HepG2 (cell line): ENCODE data around the gene TPD52L2. TPM values are rescaled to one million over a fixed set of nuclear protein-coding genes. Genes with fewer than 3 reads are reported as not detected.

Source experiments
- IKZF1 ChIP-seq: fragments of 450-650 bp; IDR thresholded peaks from 2 replicates; pipeline ENCODE4 v1.7.1; 2016
- KDM5B ChIP-seq: sonication (generic); formaldehyde crosslinking; IDR thresholded peaks from 2 replicates; pipeline ENCODE4 v1.4.0; 2020; ENCODE audit warnings: missing genetic modification reagents, mild to moderate bottlenecking, borderline replicate concordance
- POLR2G ChIP-seq: fragments of 200-400 bp; formaldehyde crosslinking; IDR thresholded peaks from 2 replicates; pipeline ENCODE4 v1.6.1; 2018; ENCODE audit warnings: mild to moderate bottlenecking, low read depth, low read length, moderate library complexity
- RFXAP ChIP-seq: sonication (generic); formaldehyde crosslinking; IDR thresholded peaks from 2 replicates; pipeline ENCODE4 v1.4.0; 2020; ENCODE audit warnings: missing genetic modification reagents, borderline replicate concordance
- TCF7L2 ChIP-seq: IDR thresholded peaks from 2 replicates; pipeline ENCODE4 v1.6.1; 2011; ENCODE audit warnings: mild to moderate bottlenecking, low read depth, low read length, moderate library complexity
- ZBTB3 ChIP-seq: sonication (generic); formaldehyde crosslinking; IDR thresholded peaks from 2 replicates; pipeline ENCODE4 v1.4.0; 2020; ENCODE audit warnings: low read depth, mild to moderate bottlenecking, moderate library complexity, missing genetic modification reagents, borderline replicate concordance
- ZBTB7A ChIP-seq: sonication (generic); formaldehyde crosslinking; IDR thresholded peaks from 2 replicates; pipeline ENCODE4 v1.8.0; 2022; ENCODE audit warnings: mild to moderate bottlenecking, missing genetic modification reagents
- ZNF160 ChIP-seq: sonication (generic); formaldehyde crosslinking; IDR thresholded peaks from 2 replicates; pipeline ENCODE4 v1.8.0; 2022; ENCODE audit warnings: mild to moderate bottlenecking, inconsistent platforms, missing genetic modification reagents
- polyA plus RNA-seq, 8 experiments: library from polyadenylated mRNA; depleted of rRNA in 3 of 8; stranded (reverse) in 7 of 8; unstranded in 1 of 8; fragments of >200 nt; fragmentation: Illumina TruSeq in 4 of 8; extraction: Trizol in 4 of 8; gene quantifications; 2 replicates each; pipeline versions ENCODE4 v1.2.1 to v1.2.3, GENCODE V29; 2011 to 2016; ENCODE audit warnings: low read depth in 4 of 8, missing spikeins in 1 of 8, mixed read lengths in 1 of 8; ENCODE audit not compliant: insufficient read depth in 1 of 8
- total RNA-seq, 5 experiments: library from RNA; depleted of rRNA; stranded (reverse); fragments of >200 nt; fragmentation: Illumina TruSeq; extraction: Trizol; gene quantifications; 2 replicates each; pipeline ENCODE4 v1.2.3, GENCODE V29; 2016; ENCODE audit warnings: low read depth in 1 of 5
- TF ChIP-seq, protein P1 (sequence below): sonication (generic); formaldehyde crosslinking; IDR thresholded peaks from 2 replicates; pipeline ENCODE4 v1.4.0; 2020; ENCODE audit warnings: missing genetic modification reagents, mild to moderate bottlenecking, borderline replicate concordance
- TF ChIP-seq, protein P2 (sequence below): sonication (generic); formaldehyde crosslinking; IDR thresholded peaks from 2 replicates; pipeline ENCODE4 v1.5.0; 2020; ENCODE audit warnings: mild to moderate bottlenecking, missing genetic modification reagents, borderline replicate concordance
- TF ChIP-seq, protein P3 (sequence below): sonication (generic); formaldehyde crosslinking; IDR thresholded peaks from 2 replicates; pipeline ENCODE4 v1.4.0; 2020; ENCODE audit warnings: missing genetic modification reagents, low read depth, mild to moderate bottlenecking, borderline replicate concordance
- TF ChIP-seq, protein P4 (sequence below): sonication (generic); formaldehyde crosslinking; IDR thresholded peaks from 2 replicates; pipeline ENCODE4 v1.9.0; 2021; ENCODE audit warnings: missing genetic modification reagents, borderline replicate concordance
- TF ChIP-seq, protein P5 (sequence below): sonication (generic); formaldehyde crosslinking; IDR thresholded peaks from 2 replicates; pipeline ENCODE4 v1.4.0; 2020; ENCODE audit warnings: missing genetic modification reagents

Gene TPD52L2
- total and polyA plus RNA-seq, 2 of the 13 experiments (the other 11 are each of a cell fraction or from before 2014, with no cell fraction given): 156 to 184 TPM

DNA sequence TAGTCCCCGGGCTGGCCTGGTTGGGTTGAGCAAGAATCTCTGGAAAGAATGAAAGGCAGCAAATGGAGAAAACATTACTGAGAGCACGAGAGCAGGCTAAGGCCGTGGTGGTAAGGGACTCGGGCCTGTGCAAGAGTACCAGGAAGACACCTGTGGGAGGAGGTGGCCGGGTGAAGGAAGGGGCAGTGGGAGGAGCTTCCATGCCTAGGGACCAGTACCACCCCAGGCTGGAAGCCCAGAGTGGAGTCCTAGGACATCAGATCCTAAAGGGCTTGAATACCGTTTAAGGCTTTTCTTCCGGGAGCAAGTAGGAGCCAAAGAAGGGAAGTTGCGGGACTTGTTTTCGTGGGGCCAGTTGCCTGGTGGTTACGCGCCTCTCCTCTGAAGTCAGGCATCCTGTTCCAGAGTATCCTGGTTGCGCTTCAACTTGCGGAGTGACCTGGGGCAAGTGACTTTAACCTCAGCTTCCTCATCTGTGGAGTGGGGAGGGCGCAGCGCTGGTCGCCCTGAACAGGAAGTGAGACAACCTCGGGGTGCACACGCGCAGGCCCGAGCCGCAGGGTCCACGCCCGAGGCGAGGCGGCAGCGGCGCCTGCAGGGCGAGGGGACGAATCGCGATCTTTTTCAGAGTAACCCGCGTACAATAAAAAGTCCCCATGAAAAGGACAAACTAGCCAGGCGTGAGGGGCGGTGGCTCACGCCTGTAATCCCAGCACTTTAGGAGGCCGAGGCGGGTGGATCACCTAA, 1.1 kb upstream of the TPD52L2 start (continued):
- TF ChIP-seq, protein P1, sequence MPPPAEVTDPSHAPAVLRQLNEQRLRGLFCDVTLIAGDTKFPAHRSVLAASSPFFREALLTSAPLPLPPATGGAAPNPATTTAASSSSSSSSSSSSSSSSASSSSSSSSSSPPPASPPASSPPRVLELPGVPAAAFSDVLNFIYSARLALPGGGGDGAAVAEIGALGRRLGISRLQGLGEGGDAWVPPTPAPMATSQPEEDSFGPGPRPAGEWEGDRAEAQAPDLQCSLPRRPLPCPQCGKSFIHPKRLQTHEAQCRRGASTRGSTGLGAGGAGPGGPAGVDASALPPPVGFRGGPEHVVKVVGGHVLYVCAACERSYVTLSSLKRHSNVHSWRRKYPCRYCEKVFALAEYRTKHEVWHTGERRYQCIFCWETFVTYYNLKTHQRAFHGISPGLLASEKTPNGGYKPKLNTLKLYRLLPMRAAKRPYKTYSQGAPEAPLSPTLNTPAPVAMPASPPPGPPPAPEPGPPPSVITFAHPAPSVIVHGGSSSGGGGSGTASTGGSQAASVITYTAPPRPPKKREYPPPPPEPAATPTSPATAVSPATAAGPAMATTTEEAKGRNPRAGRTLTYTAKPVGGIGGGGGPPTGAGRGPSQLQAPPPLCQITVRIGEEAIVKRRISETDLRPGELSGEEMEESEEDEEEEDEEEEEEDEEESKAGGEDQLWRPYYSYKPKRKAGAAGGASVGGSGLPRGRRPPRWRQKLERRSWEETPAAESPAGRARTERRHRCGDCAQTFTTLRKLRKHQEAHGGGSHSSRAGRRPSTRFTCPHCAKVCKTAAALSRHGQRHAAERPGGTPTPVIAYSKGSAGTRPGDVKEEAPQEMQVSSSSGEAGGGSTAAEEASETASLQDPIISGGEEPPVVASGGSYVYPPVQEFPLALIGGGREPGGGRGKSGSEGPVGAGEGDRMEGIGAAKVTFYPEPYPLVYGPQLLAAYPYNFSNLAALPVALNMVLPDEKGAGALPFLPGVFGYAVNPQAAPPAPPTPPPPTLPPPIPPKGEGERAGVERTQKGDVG: no peak
- TF ChIP-seq, protein P2, sequence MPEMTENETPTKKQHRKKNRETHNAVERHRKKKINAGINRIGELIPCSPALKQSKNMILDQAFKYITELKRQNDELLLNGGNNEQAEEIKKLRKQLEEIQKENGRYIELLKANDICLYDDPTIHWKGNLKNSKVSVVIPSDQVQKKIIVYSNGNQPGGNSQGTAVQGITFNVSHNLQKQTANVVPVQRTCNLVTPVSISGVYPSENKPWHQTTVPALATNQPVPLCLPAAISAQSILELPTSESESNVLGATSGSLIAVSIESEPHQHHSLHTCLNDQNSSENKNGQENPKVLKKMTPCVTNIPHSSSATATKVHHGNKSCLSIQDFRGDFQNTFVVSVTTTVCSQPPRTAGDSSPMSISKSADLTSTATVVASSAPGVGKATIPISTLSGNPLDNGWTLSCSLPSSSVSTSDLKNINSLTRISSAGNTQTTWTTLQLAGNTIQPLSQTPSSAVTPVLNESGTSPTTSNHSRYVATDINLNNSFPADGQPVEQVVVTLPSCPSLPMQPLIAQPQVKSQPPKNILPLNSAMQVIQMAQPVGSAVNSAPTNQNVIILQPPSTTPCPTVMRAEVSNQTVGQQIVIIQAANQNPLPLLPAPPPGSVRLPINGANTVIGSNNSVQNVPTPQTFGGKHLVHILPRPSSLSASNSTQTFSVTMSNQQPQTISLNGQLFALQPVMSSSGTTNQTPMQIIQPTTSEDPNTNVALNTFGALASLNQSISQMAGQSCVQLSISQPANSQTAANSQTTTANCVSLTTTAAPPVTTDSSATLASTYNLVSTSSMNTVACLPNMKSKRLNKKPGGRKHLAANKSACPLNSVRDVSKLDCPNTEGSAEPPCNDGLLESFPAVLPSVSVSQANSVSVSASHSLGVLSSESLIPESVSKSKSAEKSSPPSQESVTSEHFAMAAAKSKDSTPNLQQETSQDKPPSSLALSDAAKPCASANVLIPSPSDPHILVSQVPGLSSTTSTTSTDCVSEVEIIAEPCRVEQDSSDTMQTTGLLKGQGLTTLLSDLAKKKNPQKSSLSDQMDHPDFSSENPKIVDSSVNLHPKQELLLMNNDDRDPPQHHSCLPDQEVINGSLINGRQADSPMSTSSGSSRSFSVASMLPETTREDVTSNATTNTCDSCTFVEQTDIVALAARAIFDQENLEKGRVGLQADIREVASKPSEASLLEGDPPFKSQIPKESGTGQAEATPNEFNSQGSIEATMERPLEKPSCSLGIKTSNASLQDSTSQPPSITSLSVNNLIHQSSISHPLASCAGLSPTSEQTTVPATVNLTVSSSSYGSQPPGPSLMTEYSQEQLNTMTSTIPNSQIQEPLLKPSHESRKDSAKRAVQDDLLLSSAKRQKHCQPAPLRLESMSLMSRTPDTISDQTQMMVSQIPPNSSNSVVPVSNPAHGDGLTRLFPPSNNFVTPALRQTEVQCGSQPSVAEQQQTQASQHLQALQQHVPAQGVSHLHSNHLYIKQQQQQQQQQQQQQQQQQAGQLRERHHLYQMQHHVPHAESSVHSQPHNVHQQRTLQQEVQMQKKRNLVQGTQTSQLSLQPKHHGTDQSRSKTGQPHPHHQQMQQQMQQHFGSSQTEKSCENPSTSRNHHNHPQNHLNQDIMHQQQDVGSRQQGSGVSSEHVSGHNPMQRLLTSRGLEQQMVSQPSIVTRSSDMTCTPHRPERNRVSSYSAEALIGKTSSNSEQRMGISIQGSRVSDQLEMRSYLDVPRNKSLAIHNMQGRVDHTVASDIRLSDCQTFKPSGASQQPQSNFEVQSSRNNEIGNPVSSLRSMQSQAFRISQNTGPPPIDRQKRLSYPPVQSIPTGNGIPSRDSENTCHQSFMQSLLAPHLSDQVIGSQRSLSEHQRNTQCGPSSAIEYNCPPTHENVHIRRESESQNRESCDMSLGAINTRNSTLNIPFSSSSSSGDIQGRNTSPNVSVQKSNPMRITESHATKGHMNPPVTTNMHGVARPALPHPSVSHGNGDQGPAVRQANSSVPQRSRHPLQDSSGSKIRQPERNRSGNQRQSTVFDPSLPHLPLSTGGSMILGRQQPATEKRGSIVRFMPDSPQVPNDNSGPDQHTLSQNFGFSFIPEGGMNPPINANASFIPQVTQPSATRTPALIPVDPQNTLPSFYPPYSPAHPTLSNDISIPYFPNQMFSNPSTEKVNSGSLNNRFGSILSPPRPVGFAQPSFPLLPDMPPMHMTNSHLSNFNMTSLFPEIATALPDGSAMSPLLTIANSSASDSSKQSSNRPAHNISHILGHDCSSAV (CRISPR knock-in tag): no peak
- no peak; the same call in 1 of the 2 replicates for TF ChIP-seq ZNF160
- 0 out of 2 replicates have a peak, but pooled peaks have one; percentile 75 for TF ChIP-seq ZBTB3 (CRISPR knock-in tag)
- no peak for TF ChIP-seq IKZF1
- TF ChIP-seq, protein P3, sequence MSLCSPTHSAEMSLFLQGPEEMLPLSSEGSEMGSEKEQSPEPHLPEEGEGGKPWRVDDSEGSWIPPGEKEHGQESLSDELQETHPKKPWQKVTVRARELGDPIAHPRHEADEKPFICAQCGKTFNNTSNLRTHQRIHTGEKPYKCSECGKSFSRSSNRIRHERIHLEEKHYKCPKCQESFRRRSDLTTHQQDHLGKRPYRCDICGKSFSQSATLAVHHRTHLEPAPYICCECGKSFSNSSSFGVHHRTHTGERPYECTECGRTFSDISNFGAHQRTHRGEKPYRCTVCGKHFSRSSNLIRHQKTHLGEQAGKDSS (CRISPR knock-in tag): peak; percentile 90
- TF ChIP-seq ZBTB7A (CRISPR knock-in tag): peak; percentile 36
- no peak; the same call in 1 of the 2 replicates for TF ChIP-seq KDM5B
- TF ChIP-seq, protein P4, sequence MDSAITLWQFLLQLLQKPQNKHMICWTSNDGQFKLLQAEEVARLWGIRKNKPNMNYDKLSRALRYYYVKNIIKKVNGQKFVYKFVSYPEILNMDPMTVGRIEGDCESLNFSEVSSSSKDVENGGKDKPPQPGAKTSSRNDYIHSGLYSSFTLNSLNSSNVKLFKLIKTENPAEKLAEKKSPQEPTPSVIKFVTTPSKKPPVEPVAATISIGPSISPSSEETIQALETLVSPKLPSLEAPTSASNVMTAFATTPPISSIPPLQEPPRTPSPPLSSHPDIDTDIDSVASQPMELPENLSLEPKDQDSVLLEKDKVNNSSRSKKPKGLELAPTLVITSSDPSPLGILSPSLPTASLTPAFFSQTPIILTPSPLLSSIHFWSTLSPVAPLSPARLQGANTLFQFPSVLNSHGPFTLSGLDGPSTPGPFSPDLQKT (CRISPR knock-in tag): no peak
- TF ChIP-seq, protein P5, sequence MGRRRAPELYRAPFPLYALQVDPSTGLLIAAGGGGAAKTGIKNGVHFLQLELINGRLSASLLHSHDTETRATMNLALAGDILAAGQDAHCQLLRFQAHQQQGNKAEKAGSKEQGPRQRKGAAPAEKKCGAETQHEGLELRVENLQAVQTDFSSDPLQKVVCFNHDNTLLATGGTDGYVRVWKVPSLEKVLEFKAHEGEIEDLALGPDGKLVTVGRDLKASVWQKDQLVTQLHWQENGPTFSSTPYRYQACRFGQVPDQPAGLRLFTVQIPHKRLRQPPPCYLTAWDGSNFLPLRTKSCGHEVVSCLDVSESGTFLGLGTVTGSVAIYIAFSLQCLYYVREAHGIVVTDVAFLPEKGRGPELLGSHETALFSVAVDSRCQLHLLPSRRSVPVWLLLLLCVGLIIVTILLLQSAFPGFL (CRISPR knock-in tag): no peak
- peak; percentile 64 for TF ChIP-seq POLR2G
- TF ChIP-seq RFXAP (CRISPR knock-in tag): 0 out of 2 replicates have a peak, but pooled peaks have one; percentile 60
- TF ChIP-seq TCF7L2: no peak
